ENCODE results near the gene PRPH. TPM values are rescaled to one million over a fixed set of nuclear protein-coding genes. Genes with fewer than 3 reads are reported as not detected.

PRPH gene
- total and polyA plus RNA-seq, 10 of the 15 experiments (the other 5 are each of a cell fraction or from before 2014, with no cell fraction given): 0.09 to 0.45 (median 0.19) TPM; not detected in 3

- no peak for TF ChIP-seq TAF1 (IDR thresholded peaks at IDR 0.05; ENCODE audit: borderline replicate concordance, low read depth, low read length)
- TF ChIP-seq ZNF24 (IDR thresholded peaks at IDR 0.05): no peak
- TF ChIP-seq CHD1 (IDR thresholded peaks at IDR 0.05; ENCODE audit: low read depth, low read length): no peak
- no peak for TF ChIP-seq FOXK2 (IDR thresholded peaks at IDR 0.05)
- TF ChIP-seq ZZZ3 (IDR thresholded peaks at IDR 0.05; ENCODE audit: control insufficient read depth, insufficient read length, low read depth): no peak
- no peak for TF ChIP-seq ZNF622 (IDR thresholded peaks at IDR 0.05)
- no peak for TF ChIP-seq ATF2 (IDR thresholded peaks at IDR 0.05; ENCODE audit: low read length)
- TF ChIP-seq RELB (IDR thresholded peaks at IDR 0.05; ENCODE audit: low read depth): no peak
- no peak for TF ChIP-seq FOS (IDR thresholded peaks at IDR 0.05; ENCODE audit: borderline replicate concordance, extremely low read depth, insufficient read length)
Measured at GRCh38 chr12:49260166-49260565, 34.8 kb upstream of the PRPH start (continued).

GRCh38 chr12:49260571-49261363 is 34.2 kb upstream of the PRPH start:
- DNase-seq (ENCODE audit: low read depth, low spot score) (no peak), FAIRE-seq (no peak), ATAC-seq (no peak)
- WGBS (ENCODE audit: insufficient coverage, insufficient replicate concordance, low lambda C conversion rate, missing lambda C conversion rate): over 99% methylated on average over 11 of the region's 11 CpGs
- SMC1A ChIA-PET (ENCODE audit: uncharacterized antibody, unreplicated experiment): no interaction called here
- in situ Hi-C loops (cut with MboI) (no loop called here), intact Hi-C loops (cut with micrococcal nuclease; ENCODE audit: unreplicated experiment) (no loop called here)
- POLR2A ChIA-PET: interaction anchor here (1.3 kb wide), 1 partner anchor 22 kb away, joined by 3 read pairs; no protein-coding TSS in a partner anchor
- RAD21 ChIA-PET (ENCODE audit: unreplicated experiment): no interaction called here
- CTCF ChIA-PET: interaction anchor here (0.5 to 0.9 kb wide), 2 partner anchors 26 to 146 kb away, joined by 3 read pairs; no protein-coding TSS in a partner anchor
- no peaks in the 10 kb centered on the region for H3K36me3 ChIP-seq (ENCODE audit: control insufficient read depth in 2 of 2, insufficient read depth in 2 of 2, low read length in 1 of 2)
- no peak overlapping the region for H3K27ac ChIP-seq (ENCODE audit: control insufficient read depth, insufficient read depth)
- no peaks in the 10 kb centered on the region for H4K20me1 ChIP-seq (ENCODE audit: control insufficient read depth, insufficient read depth)
- no peak overlapping the region for H3K4me2 ChIP-seq (ENCODE audit: control insufficient read depth, insufficient read depth)
- peaks cover 16% of the 10 kb centered on the region for H3K79me2 ChIP-seq (ENCODE audit: control insufficient read depth, insufficient read depth, low read length)
- no peak overlapping the region for H2AFZ ChIP-seq (ENCODE audit: control insufficient read depth, low read depth, low read length)
- no peaks in the 10 kb centered on the region for H3K27me3 ChIP-seq (replicated peaks in 1 of 2; ENCODE audit: control insufficient read depth in 2 of 2, insufficient read depth in 2 of 2, low read length in 1 of 2)
- peaks cover 9% of the 10 kb centered on the region for H3K4me1 ChIP-seq (ENCODE audit: control insufficient read depth, insufficient read depth, low read length)
- no TSS peak for BruUV-seq (replicated peaks)
- no peaks in the 10 kb centered on the region for H3K9me3 ChIP-seq (replicated peaks; ENCODE audit: control insufficient read depth, insufficient read depth, low read length)
- H3K9ac ChIP-seq (ENCODE audit: control insufficient read depth, insufficient read depth, low read length): no peak overlapping the region
- no peak overlapping the region for H3K4me3 ChIP-seq
- TF ChIP-seq CEBPB (IDR thresholded peaks at IDR 0.05; ENCODE audit: borderline replicate concordance in 1 of 2, low read depth in 2 of 2, low read length in 2 of 2) (no peak), SMC3 (IDR thresholded peaks at IDR 0.05; ENCODE audit: borderline replicate concordance, low read length) (no peak), SREBF2 (IDR thresholded peaks at IDR 0.05; ENCODE audit: low read length) (no peak), SMAD1 (IDR thresholded peaks at IDR 0.05; ENCODE audit: low read depth, partially characterized antibody) (no peak), ZNF384 (IDR thresholded peaks at IDR 0.05; ENCODE audit: borderline replicate concordance, low read depth, low read length) (no peak), RAD51 (IDR thresholded peaks at IDR 0.05) (no peak), CREB1 (IDR thresholded peaks at IDR 0.05; ENCODE audit: low read depth) (no peak), STAT3 (IDR thresholded peaks at IDR 0.05; ENCODE audit: low read depth, low read length) (no peak), PBX3 (IDR thresholded peaks at IDR 0.05; ENCODE audit: insufficient replicate concordance, low read depth, low read length) (no peak), DPF2 (IDR thresholded peaks at IDR 0.05) (no peak), TCF12 (IDR thresholded peaks at IDR 0.05; ENCODE audit: low read depth, low read length) (no peak)
